Mesodermal cell (in vitro differentiated cells): Measurements from ENCODE around the gene DPYSL3.

Experiments used
- H3K27ac ChIP-seq: 2 replicates; pipeline ENCODE4 v1.7.0; 2013; ENCODE audit warnings: mild to moderate bottlenecking, low read depth, low read length, moderate library complexity; ENCODE audit not compliant: severe bottlenecking
- H3K36me3 ChIP-seq: 2 replicates; pipeline ENCODE4 v1.7.1; 2013; ENCODE audit warnings: mild to moderate bottlenecking, low read length, moderate library complexity; ENCODE audit not compliant: control insufficient read depth, insufficient read depth
- H3K4me1 ChIP-seq: one replicate; pipeline ENCODE4 v1.7.1; 2013; ENCODE audit warnings: mild to moderate bottlenecking, low read length; ENCODE audit not compliant: insufficient read depth, control insufficient read depth, poor library complexity, severe bottlenecking
- H3K4me3 ChIP-seq: 2 replicates; pipeline ENCODE4 v1.7.0; 2013; ENCODE audit warnings: low read length, control low read depth, mild to moderate bottlenecking; ENCODE audit not compliant: insufficient read depth, poor library complexity, severe bottlenecking; ENCODE audit errors: extremely low read depth
- H3K9me3 ChIP-seq: 2 replicates; pipeline ENCODE4 v1.7.1; 2013; ENCODE audit warnings: mild to moderate bottlenecking, low read length, moderate library complexity; ENCODE audit not compliant: control insufficient read depth
- WGBS, 2 experiments: methylation state at CpG; one replicate each; pipeline ENCODE4 v1.1.5; 2013; ENCODE audit warnings: missing lambda C conversion rate in 2 of 2; ENCODE audit not compliant: insufficient coverage in 2 of 2; 5-methylcytosine and 5-hydroxymethylcytosine counted together

DPYSL3 gene

DNA sequence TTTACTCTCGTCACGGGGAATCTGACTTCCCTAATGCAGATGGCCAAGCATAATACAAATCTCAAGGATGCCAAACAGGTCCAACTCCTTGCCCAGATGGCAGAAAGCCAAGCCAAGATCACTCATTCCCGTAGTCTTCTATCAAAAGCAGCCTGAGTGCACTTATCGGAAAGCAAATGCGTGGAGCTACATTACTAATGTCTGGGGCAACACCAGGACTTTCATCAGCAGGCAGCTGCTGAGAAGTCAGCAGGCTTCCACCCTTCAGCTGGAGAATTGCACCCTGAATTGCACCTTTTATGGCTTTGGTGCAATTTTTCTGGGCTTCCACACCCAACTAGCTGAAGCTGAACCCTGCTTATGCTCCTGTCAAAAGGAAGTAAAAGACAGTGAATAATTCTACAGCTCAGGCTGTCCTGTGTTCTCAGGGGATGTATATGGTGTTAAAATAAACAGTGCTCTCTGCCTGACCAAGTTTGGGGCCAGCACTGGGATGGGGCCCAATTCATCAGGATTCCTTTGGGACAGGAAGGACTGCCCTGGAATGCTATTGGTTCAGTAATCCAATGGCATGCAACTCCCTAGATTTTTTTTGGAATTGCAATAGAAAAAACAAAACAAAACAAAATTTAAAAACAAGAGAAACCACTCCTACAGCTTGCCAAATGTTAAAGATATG is 92.6 kb downstream of the DPYSL3 start:
- H3K9me3 ChIP-seq: no peaks in the 10 kb centered on the region

DNA sequence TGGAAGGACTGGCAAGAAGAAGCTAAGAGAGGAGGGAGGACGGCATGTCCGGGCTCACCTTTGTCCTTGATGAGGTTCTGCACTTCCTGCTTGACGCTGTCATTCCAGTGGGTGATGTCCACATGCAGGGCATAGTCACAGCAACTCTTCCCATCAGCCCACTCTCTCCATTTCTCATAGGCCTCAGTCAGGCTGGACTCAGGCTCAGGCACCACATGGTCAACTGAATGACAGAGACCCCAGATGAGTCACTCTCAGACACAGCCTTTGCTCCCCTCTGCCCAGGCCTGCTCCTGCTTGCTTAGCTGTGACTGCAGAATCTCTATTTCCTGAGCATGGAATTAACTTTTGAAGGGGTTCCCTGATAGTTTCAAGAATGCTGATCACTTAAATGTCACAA is 94.2 kb downstream of the DPYSL3 start:
- H3K27ac ChIP-seq: no peak overlapping the region
- peaks cover 30% of the 10 kb centered on the region for H3K4me1 ChIP-seq
- peaks cover 70% of the 10 kb centered on the region for H3K36me3 ChIP-seq
- H3K9me3 ChIP-seq: no peaks in the 10 kb centered on the region
- 100% methylated on average over 1 of the region's 3 CpGs for WGBS, 2 experiments
- no peak overlapping the region for H3K4me3 ChIP-seq

More for the DNA sequence above, 92.6 kb downstream of the DPYSL3 start:
- peaks cover 55% of the 10 kb centered on the region for H3K36me3 ChIP-seq
- 93 to 97% methylated on average over 3 of the region's 5 CpGs for WGBS, 2 experiments
- peaks cover 22% of the 10 kb centered on the region for H3K4me1 ChIP-seq
- H3K4me3 ChIP-seq: no peak overlapping the region
- H3K27ac ChIP-seq: no peak overlapping the region

DNA sequence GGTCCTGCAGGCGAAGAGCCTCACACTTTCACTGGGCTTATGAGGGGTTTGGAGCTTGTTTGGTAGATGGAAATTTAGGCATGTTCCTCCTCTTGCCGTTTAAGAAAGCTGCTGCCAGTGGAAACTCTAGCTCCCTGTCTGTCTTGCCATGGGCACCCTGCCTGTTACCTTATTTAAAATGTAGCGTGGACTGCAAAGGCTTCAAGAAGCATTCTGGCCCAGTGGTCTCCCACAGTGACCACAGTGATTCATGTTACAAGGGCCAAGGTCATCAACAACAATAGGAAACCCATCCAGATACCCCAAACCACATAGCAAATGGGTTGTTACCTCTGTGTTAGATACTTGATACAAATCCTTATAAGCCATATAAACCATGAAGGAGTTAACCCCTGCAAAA is 96.6 kb downstream of the DPYSL3 start:
- Histone ChIP-seq H3K9me3 (no peaks in the 10 kb centered on the region), H3K4me3 (no peak overlapping the region), H3K36me3 (peaks cover 80% of the 10 kb centered on the region), H3K27ac (no peak overlapping the region), H3K4me1 (peaks cover 34% of the 10 kb centered on the region)
- WGBS, 2 experiments: 76 to 94% methylated on average over 3 of the region's 3 CpGs

DNA sequence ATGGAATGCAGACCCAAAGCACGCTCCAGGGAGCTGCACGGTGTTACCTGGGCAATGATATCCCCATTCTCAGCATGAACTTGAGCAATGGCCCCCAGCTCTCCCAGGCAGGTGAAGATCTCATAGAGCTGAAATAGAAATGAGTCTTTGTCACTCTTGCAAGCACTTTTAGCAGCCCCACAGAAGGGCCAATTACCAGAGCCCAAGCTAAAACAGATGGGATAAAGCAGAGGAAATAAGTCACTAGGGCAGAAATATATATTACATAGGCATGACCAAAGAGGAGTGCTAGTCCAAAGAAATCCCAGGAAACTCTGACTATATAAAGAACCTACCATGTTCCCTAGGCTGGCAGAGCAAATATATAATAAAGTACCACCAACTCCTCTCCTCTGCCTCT is 97.3 kb downstream of the DPYSL3 start:
- Histone ChIP-seq H3K36me3 (peaks cover 74% of the 10 kb centered on the region), H3K4me1 (peaks cover 36% of the 10 kb centered on the region), H3K9me3 (no peaks in the 10 kb centered on the region), H3K27ac (no peak overlapping the region), H3K4me3 (no peak overlapping the region)
- WGBS, 2 experiments: 93 to 94% methylated on average over 2 of the region's 2 CpGs

DNA sequence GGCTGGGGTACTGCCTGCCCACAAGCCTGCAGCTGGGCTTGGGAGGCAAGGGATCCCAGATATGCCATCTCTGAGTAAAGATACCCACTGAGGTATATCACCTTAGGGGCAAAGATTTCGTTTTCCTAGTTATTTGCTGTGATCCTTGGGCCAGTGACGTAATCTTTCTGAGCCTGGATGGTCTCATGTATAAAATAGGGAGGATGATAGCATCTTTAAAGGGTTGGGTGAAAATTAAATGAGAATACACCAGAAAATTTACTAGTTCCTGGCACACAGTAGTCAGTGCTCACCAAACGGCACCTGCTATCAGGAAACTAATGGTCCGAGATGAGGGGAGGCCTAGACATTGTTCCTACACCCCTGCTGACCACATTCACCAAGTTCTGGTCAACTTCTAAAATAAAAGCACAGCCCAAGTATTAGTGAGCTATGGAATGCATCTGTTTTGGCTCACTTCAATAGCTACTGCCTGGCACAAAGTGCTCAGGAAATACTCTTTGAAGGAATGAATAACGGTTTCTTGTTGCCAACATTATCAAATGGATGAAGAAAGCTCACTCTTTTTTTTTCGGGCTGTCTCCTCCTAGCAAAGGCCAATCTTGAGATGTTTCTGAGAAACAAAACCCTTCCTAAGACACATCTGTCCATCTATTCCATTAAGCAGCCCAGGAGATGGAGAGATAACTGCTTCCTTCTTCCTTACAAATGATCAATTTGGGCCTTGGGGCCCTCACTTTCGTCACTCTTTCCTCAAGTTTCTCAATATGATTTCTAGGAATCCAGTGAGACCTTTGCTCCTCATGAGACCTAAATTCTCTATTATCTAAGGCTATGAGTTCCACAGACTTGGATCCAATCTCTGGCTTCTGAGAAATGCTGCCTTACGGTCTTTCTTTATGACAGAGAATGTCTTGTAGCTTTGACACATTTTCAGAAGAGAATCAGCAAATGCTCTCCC is 98.2 kb downstream of the DPYSL3 start:
- peaks cover 68% of the 10 kb centered on the region for H3K36me3 ChIP-seq
- peaks cover 38% of the 10 kb centered on the region for H3K4me1 ChIP-seq
- 92 to 100% methylated on average over 5 to 6 of the region's 8 CpGs for whole genome bisulfite sequencing, 2 experiments
- no peak overlapping the region for H3K27ac ChIP-seq
- no peak overlapping the region for H3K4me3 ChIP-seq
- H3K9me3 ChIP-seq: no peaks in the 10 kb centered on the region

DNA sequence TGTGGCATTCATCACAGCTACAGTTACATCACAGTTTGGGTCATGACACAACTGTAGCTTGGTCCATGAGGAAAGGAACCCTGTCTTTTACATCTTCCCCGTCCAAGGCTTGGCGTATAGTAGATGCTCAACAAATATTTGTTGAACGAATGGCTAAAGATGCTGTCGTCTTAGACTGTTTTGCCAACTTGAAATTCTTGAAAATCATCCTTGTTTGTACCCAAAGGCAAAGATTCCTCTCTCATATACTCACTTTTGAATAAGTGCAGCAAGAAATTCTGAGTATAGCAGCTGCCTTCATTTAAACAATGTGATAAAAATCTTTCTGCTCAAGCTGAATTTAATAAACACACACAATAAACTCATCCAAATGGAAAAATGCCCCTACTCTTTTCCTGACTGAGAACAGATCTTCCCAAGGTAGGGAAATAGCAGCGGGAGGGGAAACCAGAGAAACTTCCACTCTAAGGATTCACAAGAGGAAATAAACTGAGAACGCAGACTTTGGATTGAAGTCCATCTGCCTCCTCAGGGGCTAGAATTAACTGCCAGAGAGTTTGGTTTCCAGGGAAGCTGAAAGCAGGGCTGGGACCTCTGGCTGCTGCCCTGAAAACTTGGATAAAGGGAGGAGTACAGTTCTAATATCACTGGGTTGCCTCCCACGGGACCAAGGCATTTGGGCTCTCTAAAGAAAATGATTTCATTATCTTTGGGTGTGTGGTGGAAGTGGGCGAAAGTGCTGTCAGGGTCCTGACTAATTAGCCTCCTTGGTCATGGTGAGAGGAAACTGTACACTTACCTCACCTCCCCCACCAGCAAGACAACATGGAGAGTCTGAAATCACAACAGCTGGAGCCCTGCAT is 99.1 kb downstream of the DPYSL3 start:
- no peaks in the 10 kb centered on the region for H3K9me3 ChIP-seq
- H3K4me3 ChIP-seq: no peak overlapping the region
- WGBS, 2 experiments: 89 to 95% methylated on average over 4 to 7 of the region's 8 CpGs
- H3K36me3 ChIP-seq: peaks cover 77% of the 10 kb centered on the region
- no peak overlapping the region for H3K27ac ChIP-seq
- peaks cover 38% of the 10 kb centered on the region for H3K4me1 ChIP-seq

DNA sequence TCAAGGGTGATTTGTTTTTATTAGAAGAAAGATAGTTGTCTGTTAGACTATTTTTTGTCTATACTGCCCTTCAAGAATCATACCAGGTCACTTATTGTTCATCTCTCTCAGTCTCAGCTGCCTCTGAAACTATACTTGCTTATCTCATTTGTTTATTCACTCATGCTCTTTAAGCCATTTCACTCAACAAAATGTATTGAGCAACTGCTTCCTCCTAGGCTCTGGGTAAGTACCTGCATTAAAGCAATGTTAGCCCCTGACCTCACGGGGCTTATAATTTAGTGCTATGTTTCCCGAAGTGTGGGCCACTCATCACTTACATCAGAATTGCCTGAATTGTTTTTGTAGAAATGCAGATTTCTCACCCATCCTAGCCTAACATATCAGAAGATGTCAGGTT is 100.9 kb downstream of the DPYSL3 start:
- Histone ChIP-seq H3K9me3 (no peaks in the 10 kb centered on the region), H3K36me3 (peaks cover 69% of the 10 kb centered on the region), H3K4me1 (peaks cover 54% of the 10 kb centered on the region), H3K27ac (peak overlapping the region; percentile 37), H3K4me3 (no peak overlapping the region)
- no CpG with 5 or more reads among the region's 2 CpGs for WGBS, 2 experiments

DNA sequence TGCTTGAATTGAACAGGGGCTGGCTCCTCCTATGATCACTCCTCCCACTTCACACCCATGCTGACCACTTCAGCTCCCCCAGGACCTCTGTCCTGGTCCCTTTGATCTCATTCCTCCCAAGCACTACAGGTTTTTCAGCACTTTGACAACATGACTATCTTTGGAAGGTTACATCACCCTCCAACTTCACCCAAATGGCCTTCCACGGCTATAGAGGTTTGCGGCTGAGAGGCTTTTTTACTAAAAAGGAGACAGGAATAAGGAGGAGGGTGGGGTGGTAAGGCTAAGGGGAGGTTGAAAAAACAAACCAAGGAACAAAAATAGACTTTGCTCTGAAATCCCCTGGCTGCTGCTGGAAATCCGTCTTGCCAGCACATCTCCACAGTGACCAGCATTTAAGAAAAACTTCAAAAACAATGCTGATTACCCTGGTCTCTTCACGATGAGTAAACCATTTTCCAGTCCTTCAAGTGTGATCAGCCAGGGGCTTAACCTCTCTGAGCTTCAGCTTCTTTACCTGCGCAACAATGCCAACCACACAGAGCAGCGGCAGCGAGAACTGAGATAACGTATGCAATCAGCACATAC is 102.7 kb downstream of the DPYSL3 start:
- no peak overlapping the region for H3K4me3 ChIP-seq
- peaks cover 63% of the 10 kb centered on the region for H3K4me1 ChIP-seq
- no peaks in the 10 kb centered on the region for H3K9me3 ChIP-seq
- 66 to 75% methylated on average over 2 of the region's 8 CpGs for WGBS, 2 experiments
- peaks cover 52% of the 10 kb centered on the region for H3K36me3 ChIP-seq
- peak overlapping the region; percentile 93 for H3K27ac ChIP-seq

DNA sequence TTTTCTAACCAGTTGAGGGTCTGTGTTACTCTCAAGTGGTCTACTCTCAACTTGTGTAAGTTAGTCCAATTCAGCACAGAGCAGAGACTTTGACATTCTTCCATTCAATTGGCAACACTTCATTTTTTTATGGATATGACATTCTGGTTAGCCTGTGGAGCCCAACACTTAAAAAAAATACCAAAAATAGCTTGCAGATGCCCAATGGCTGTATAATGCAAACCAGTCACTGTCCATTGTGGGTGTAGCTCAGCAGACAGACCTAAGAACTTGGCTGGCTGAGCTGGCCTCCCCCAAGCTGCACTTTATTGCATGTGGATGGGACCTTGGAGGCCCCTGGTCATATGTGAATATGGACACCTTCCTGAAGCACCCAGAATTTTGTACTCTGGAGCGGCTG is 103.2 kb downstream of the DPYSL3 start:
- 80% methylated on average over 1 of the region's 1 CpG; no CpG with 5 or more reads in 1 of the 2 experiments for WGBS, 2 experiments
- H3K4me1 ChIP-seq: peaks cover 57% of the 10 kb centered on the region
- no peaks in the 10 kb centered on the region for H3K9me3 ChIP-seq
- no peak overlapping the region for H3K4me3 ChIP-seq
- peaks cover 51% of the 10 kb centered on the region for H3K36me3 ChIP-seq
- H3K27ac ChIP-seq: peak overlapping the region; percentile 93

DNA sequence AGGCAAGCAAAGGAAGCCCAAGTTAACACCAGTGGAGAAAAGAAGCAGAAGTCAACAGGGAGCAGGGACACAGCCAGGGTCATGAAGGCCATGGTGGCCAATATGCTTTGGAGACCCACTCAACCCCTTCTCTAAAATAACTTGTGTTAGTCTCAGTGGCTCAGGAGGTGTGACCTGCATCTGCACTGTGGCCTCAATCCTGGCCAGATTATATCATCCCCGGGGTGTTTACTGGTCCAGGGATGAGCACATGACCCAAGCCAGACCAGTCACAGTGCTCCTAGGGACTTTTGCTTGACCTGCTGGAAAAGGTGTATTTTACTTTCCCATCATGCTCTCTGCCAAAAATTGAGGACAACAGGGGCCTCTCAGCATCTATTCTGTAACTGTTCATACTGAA is 105.2 kb downstream of the DPYSL3 start:
- Histone ChIP-seq H3K27ac (peak overlapping the region; percentile 97), H3K9me3 (no peaks in the 10 kb centered on the region), H3K4me1 (peaks cover 64% of the 10 kb centered on the region), H3K36me3 (peaks cover 53% of the 10 kb centered on the region), H3K4me3 (no peak overlapping the region)
- WGBS, 2 experiments: 90 to 100% methylated on average over 1 of the region's 1 CpG
